GM12878 (cell line): Measurements from ENCODE around the gene PHF1.

ENCODE experiments used
- BACH1 ChIP-seq: fragments of 450-650 bp; IDR thresholded peaks from 2 replicates; pipeline ENCODE4 v1.6.1; 2017; ENCODE audit warnings: mild to moderate bottlenecking, borderline replicate concordance
- DPF2 ChIP-seq: fragments of 450-650 bp; IDR thresholded peaks from 2 replicates; pipeline ENCODE4 v1.6.1; 2017; ENCODE audit warnings: mild to moderate bottlenecking
- POLR2A ChIP-seq: IDR thresholded peaks from 2 replicates; pipeline ENCODE4 v1.6.1; 2011; ENCODE audit warnings: low read depth, mild to moderate bottlenecking, low read length
- POLR2AphosphoS5 ChIP-seq: IDR thresholded peaks from 2 replicates; pipeline ENCODE4 v1.6.1; 2011; ENCODE audit warnings: mild to moderate bottlenecking, low read length, inconsistent platforms
- RELA ChIP-seq: fragments of 450-650 bp; IDR thresholded peaks from 2 replicates; pipeline ENCODE4 v1.8.0; 2014; ENCODE audit warnings: borderline replicate concordance; ENCODE audit not compliant: partially characterized antibody
- REST ChIP-seq: IDR thresholded peaks from 2 replicates; pipeline ENCODE4 v1.6.1; 2012; ENCODE audit warnings: mild to moderate bottlenecking, low read depth, low read length
- TBL1XR1 ChIP-seq: IDR thresholded peaks from 2 replicates; pipeline ENCODE4 v1.6.1; 2012; ENCODE audit warnings: low read depth, low read length, improper control_type of control experiment
- ZZZ3 ChIP-seq: IDR thresholded peaks from 2 replicates; pipeline ENCODE4 v1.6.1; 2011; ENCODE audit warnings: low read depth; ENCODE audit not compliant: control insufficient read depth, insufficient read length
- TF ChIP-seq, protein P1 (sequence below), 3 experiments: IDR thresholded peaks in 2 of 3; conservative IDR thresholded peaks in 1 of 3; 2 replicates each; pipeline ENCODE4 v1.5.1; 2011; ENCODE audit warnings: low read depth in 3 of 3, low read length in 3 of 3, mild to moderate bottlenecking in 3 of 3, control low read depth in 2 of 3, moderate library complexity in 2 of 3, inconsistent platforms in 1 of 3, mixed read lengths in 1 of 3; ENCODE audit not compliant: control insufficient read depth in 2 of 3, insufficient read depth in 1 of 3; ENCODE audit errors: extremely low read depth in 1 of 3

DNA sequence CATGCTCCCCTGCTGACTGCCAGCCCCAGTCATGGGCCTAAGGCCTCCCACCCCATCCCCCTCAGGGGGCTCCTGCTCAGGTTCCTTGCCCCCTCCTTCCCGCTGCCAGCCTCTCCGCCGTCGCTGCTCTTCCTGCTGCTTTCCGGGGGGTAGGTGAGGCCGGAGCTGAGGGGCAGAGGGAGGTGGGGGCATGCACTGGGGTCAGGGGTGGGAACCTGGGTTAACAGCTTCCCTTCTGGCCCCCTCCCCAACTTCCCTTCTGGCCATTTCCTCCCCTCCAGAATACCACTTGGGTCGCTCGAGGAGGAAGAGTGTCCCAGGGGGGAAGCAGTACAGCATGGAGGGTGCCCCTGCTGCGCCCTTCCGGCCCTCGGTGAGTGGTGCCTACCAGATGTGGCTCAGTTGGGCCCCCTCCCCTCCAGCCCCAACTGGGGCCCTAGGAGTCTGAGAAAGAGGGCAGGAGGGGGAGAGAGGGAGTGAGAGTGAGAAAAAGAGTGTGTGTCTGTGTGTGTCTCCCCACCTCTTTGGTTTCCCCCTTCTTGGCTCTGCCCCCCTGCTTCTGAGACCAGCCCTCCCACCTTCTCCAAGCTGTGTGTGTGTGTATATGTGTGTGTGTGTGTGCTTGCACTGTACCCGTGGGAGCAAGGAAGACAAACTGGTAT is 21.2 kb downstream of the PHF1 start:
- TF ChIP-seq ZZZ3 (no peak), BACH1 (no peak), TBL1XR1 (no peak), REST (no peak), POLR2A (no peak), RELA (no peak), POLR2AphosphoS5 (no peak), DPF2 (no peak)
- TF ChIP-seq, protein P1, sequence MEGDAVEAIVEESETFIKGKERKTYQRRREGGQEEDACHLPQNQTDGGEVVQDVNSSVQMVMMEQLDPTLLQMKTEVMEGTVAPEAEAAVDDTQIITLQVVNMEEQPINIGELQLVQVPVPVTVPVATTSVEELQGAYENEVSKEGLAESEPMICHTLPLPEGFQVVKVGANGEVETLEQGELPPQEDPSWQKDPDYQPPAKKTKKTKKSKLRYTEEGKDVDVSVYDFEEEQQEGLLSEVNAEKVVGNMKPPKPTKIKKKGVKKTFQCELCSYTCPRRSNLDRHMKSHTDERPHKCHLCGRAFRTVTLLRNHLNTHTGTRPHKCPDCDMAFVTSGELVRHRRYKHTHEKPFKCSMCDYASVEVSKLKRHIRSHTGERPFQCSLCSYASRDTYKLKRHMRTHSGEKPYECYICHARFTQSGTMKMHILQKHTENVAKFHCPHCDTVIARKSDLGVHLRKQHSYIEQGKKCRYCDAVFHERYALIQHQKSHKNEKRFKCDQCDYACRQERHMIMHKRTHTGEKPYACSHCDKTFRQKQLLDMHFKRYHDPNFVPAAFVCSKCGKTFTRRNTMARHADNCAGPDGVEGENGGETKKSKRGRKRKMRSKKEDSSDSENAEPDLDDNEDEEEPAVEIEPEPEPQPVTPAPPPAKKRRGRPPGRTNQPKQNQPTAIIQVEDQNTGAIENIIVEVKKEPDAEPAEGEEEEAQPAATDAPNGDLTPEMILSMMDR (IDR thresholded peaks at IDR 0.05 in 2 of 3, conservative IDR thresholded peaks at IDR 0.05 in 1 of 3; ENCODE audit: control insufficient read depth in 2 of 3, extremely low read depth in 1 of 3, insufficient read depth in 1 of 3, low read depth in 3 of 3, low read length in 3 of 3), result no peak
